ENCODE measurements around the gene EFCAB13. TPM values are rescaled to one million over a fixed set of nuclear protein-coding genes. Genes with fewer than 3 reads are reported as not detected.

The EFCAB13 gene
- total RNA-seq, 1 experiment from 2014 or later, result 2.7 TPM

DNA sequence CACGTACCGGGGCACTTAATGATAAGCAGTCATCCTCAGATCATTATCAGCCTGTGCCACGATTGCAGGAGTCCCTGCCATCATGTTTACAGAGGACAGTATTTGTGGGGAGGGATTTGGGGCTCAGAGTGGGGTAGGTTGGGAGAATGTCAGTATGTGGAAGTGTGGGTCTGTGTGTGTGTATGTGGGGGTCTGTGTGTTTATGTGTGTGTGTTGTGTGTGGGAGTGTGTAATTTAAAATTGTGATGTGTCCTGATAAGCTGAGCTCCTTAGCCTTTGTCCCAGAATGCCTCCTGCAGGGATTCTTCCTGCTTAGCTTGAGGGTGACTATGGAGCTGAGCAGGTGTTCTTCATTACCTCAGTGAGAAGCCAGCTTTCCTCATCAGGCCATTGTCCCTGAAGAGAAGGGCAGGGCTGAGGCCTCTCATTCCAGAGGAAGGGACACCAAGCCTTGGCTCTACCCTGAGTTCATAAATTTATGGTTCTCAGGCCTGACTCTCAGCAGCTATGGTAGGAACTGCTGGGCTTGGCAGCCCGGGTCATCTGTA, 13.5 kb upstream of the EFCAB13 start:
- Histone ChIP-seq H3K27ac (ENCODE audit: low read length) (no peak overlapping the region), H3K4me2 (ENCODE audit: low read length) (no peak overlapping the region), H3F3A (ENCODE audit: low read length, unreplicated experiment) (peaks cover 10% of the 10 kb centered on the region), H2AFZ (ENCODE audit: low read length) (no peak overlapping the region), H3K27me3 (ENCODE audit: low read length) (no peaks in the 10 kb centered on the region), H3K79me2 (ENCODE audit: low read length) (no peaks in the 10 kb centered on the region), H4K20me1 (ENCODE audit: low read length) (no peaks in the 10 kb centered on the region), H3K9ac (ENCODE audit: low read length) (no peak overlapping the region), H3K4me3 (ENCODE audit: low read length) (no peak overlapping the region), H3K9me3 (ENCODE audit: low read length) (no peaks in the 10 kb centered on the region), H3K9me2 (replicated peaks; ENCODE audit: low read length) (no peaks in the 10 kb centered on the region), H3K4me1 (ENCODE audit: insufficient read depth, low read length) (peaks cover 24% of the 10 kb centered on the region), H3K36me3 (ENCODE audit: low read depth, low read length) (no peaks in the 10 kb centered on the region)
- ATAC-seq (no peak), DNase-seq (no peak)
- ChIA-PET CTCF (no interaction called here), POLR2A (ENCODE audit: unreplicated experiment) (no interaction called here)
- TF ChIP-seq, protein P1, sequence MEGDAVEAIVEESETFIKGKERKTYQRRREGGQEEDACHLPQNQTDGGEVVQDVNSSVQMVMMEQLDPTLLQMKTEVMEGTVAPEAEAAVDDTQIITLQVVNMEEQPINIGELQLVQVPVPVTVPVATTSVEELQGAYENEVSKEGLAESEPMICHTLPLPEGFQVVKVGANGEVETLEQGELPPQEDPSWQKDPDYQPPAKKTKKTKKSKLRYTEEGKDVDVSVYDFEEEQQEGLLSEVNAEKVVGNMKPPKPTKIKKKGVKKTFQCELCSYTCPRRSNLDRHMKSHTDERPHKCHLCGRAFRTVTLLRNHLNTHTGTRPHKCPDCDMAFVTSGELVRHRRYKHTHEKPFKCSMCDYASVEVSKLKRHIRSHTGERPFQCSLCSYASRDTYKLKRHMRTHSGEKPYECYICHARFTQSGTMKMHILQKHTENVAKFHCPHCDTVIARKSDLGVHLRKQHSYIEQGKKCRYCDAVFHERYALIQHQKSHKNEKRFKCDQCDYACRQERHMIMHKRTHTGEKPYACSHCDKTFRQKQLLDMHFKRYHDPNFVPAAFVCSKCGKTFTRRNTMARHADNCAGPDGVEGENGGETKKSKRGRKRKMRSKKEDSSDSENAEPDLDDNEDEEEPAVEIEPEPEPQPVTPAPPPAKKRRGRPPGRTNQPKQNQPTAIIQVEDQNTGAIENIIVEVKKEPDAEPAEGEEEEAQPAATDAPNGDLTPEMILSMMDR (conservative IDR thresholded peaks at IDR 0.05; ENCODE audit: low read depth, low read length), result no peak
- TF ChIP-seq EZH2 (IDR thresholded peaks at IDR 0.05; ENCODE audit: low read length, unreplicated experiment), result no peak
- no peak for TF ChIP-seq EZH2phosphoT487 (IDR thresholded peaks at IDR 0.05; ENCODE audit: borderline replicate concordance, low read length)
- intact Hi-C loops (cut with micrococcal nuclease), result no loop called here
- BruUV-seq (replicated peaks), result no TSS peak

DNA sequence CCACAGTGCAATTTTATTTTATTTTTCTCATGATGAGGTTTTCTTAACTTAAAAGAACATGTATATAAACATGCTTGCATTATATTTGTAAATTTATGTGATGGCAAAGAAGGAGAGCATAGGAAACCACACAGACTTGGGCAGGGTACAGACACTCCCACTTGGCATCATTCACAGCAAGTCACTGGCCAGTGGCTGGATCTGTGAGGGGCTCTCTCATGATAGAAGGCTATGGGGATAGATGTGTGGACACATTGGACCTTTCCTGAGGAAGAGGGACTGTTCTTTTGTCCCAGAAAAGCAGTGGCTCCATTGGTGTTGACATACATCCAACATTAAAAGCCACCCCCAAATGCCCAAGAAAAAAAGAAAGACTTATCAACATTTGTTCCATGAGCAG, 12.3 kb upstream of the EFCAB13 start:
- no peak for DNase-seq
- intact Hi-C loops (cut with micrococcal nuclease), result no loop called here
- Histone ChIP-seq H3K36me3 (ENCODE audit: low read depth, low read length) (no peaks in the 10 kb centered on the region), H4K20me1 (ENCODE audit: low read length) (no peaks in the 10 kb centered on the region), H3K4me3 (ENCODE audit: low read length) (no peak overlapping the region), H2AFZ (ENCODE audit: low read length) (no peak overlapping the region), H3K9me2 (replicated peaks; ENCODE audit: low read length) (no peaks in the 10 kb centered on the region), H3K79me2 (ENCODE audit: low read length) (no peaks in the 10 kb centered on the region), H3K4me1 (ENCODE audit: insufficient read depth, low read length) (peaks cover 24% of the 10 kb centered on the region), H3K9ac (ENCODE audit: low read length) (no peak overlapping the region), H3K27me3 (ENCODE audit: low read length) (no peaks in the 10 kb centered on the region), H3K4me2 (ENCODE audit: low read length) (no peak overlapping the region), H3K9me3 (ENCODE audit: low read length) (no peaks in the 10 kb centered on the region), H3K27ac (ENCODE audit: low read length) (no peak overlapping the region), H3F3A (ENCODE audit: low read length, unreplicated experiment) (peaks cover 3% of the 10 kb centered on the region)
- ChIA-PET CTCF (no interaction called here), POLR2A (ENCODE audit: unreplicated experiment) (no interaction called here)
- ATAC-seq, result no peak
- no TSS peak for BruUV-seq (replicated peaks)
- TF ChIP-seq, protein P1 (conservative IDR thresholded peaks at IDR 0.05; ENCODE audit: low read depth, low read length), result no peak
- TF ChIP-seq EZH2phosphoT487 (IDR thresholded peaks at IDR 0.05; ENCODE audit: borderline replicate concordance, low read length) (no peak), EZH2 (IDR thresholded peaks at IDR 0.05; ENCODE audit: low read length, unreplicated experiment) (no peak)

DNA sequence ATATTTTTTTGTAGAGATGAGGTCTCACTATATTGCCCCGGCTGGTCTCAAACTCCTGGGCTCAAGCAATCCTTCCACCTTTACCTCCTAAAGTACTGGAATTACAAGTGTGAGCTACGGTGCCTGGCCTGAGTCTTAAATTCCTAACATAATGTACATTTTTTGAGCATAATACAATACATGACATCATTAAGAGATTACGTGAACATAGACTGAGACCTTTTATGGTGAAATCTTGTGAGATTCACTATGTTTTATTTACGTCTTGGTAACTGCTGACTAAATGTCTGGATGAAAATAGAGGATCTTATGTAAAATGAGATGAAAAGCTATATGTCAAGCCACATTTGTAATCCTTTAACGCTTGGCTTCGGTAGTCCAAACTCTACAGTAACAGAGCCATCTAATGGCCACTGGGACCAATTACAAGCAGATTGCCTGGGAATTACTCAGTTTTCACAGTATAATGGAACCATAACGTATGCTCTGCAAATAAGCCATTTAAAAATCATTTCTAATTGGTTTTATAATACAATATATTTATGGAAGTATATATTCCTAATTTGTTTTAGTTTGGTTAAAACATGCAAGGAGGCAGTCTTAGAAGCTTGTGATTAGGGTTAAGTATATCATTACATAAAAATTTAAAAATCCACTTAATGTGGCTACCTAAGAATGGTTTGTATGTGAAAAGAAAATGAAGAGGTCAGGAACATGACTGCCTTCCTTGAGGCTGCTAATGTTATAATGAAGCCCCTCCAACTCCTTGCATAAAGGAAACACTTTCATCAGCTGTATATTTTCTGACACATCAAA, 8.1 kb upstream of the EFCAB13 start:
- Histone ChIP-seq H3K27me3 (ENCODE audit: low read length) (no peaks in the 10 kb centered on the region), H3K27ac (ENCODE audit: low read length) (no peak overlapping the region), H3K79me2 (ENCODE audit: low read length) (no peaks in the 10 kb centered on the region), H3K4me3 (ENCODE audit: low read length) (no peak overlapping the region), H3K4me1 (ENCODE audit: insufficient read depth, low read length) (peaks cover 18% of the 10 kb centered on the region), H4K20me1 (ENCODE audit: low read length) (no peaks in the 10 kb centered on the region), H3K36me3 (ENCODE audit: low read depth, low read length) (no peaks in the 10 kb centered on the region), H3K9me2 (replicated peaks; ENCODE audit: low read length) (no peaks in the 10 kb centered on the region), H2AFZ (ENCODE audit: low read length) (peak overlapping the region; percentile 8; the same call in 1 of the 2 replicates), H3F3A (ENCODE audit: low read length, unreplicated experiment) (no peaks in the 10 kb centered on the region), H3K9ac (ENCODE audit: low read length) (no peak overlapping the region), H3K4me2 (ENCODE audit: low read length) (peak overlapping the region; percentile 6), H3K9me3 (ENCODE audit: low read length) (no peaks in the 10 kb centered on the region)
- TF ChIP-seq EZH2 (IDR thresholded peaks at IDR 0.05; ENCODE audit: low read length, unreplicated experiment), result no peak
- TF ChIP-seq EZH2phosphoT487 (IDR thresholded peaks at IDR 0.05; ENCODE audit: borderline replicate concordance, low read length), result no peak
- TF ChIP-seq, protein P1 (conservative IDR thresholded peaks at IDR 0.05; ENCODE audit: low read depth, low read length), result peak; percentile 99
- ATAC-seq (peak; percentile 95), DNase-seq (peak; percentile 97)
- ChIA-PET POLR2A (ENCODE audit: unreplicated experiment) (no interaction called here), CTCF (interaction anchor here (0.6 to 1.6 kb wide), 12 partner anchors 10 to 138 kb away, joined by 3 to 25 read pairs (median 4); no protein-coding TSS in a partner anchor)
- intact Hi-C loops (cut with micrococcal nuclease), result loop anchor here (1.0 to 5.0 kb wide), 4 partner anchors 62 to 198 kb away; partner anchors contain the start of genes CDC27 and ITGB3
- BruUV-seq (replicated peaks), result no TSS peak
